Measurements from ENCODE around the gene TOX2.

The TOX2 gene

GRCh38 chr20:43975096-43975768 lies 60.6 kb downstream of the TOX2 start:
- TF ChIP-seq, protein P1, sequence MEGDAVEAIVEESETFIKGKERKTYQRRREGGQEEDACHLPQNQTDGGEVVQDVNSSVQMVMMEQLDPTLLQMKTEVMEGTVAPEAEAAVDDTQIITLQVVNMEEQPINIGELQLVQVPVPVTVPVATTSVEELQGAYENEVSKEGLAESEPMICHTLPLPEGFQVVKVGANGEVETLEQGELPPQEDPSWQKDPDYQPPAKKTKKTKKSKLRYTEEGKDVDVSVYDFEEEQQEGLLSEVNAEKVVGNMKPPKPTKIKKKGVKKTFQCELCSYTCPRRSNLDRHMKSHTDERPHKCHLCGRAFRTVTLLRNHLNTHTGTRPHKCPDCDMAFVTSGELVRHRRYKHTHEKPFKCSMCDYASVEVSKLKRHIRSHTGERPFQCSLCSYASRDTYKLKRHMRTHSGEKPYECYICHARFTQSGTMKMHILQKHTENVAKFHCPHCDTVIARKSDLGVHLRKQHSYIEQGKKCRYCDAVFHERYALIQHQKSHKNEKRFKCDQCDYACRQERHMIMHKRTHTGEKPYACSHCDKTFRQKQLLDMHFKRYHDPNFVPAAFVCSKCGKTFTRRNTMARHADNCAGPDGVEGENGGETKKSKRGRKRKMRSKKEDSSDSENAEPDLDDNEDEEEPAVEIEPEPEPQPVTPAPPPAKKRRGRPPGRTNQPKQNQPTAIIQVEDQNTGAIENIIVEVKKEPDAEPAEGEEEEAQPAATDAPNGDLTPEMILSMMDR (IDR thresholded peaks at IDR 0.05), result no peak

DNA sequence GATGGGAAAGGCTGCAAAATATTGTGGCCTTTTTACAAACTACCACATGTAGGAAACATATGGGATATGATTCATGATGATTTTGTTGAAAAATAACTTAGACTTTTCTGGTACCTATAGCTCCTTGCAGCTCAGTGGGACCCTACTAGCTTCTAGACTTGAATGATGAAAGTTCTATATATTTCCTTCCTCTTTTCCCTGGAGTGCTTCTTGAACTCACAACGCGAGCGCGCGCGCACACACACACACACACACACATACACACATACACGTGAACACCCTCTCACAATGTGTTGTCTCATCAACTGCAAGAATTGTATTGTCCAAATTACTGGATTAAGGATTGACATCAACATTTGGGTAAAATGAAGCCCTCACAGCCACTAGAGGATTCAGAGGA lies 61.9 kb downstream of the TOX2 start:
- TF ChIP-seq, protein P1 (IDR thresholded peaks at IDR 0.05), result no peak

- TF ChIP-seq, protein P1 (IDR thresholded peaks at IDR 0.05), result no peak
These were observed 62.6 kb downstream of the TOX2 start for GRCh38 chr20:43977252-43977651.

DNA sequence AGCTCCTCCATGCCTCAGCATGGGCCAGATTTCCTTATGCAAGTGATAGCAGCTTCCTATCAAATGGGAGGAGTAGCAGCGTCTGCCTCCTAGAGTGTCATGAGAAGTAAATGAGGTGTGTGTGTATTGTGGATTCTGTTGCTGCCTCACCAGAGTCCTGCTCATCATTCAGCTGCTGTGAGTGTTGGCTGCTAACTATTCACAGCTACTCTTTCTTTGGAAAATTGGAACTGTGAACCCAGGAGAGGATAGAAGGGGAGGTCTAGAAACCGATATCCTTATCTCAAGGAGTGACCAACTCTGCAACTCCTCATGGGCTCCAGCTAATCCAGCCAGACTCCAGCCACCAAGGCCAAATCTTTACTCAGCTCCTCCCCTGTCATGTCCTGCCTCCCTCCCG lies 63.3 kb downstream of the TOX2 start:
- TF ChIP-seq, protein P1 (IDR thresholded peaks at IDR 0.05), result no peak

GRCh38 chr20:43979576-43980105 lies 65.0 kb downstream of the TOX2 start:
- TF ChIP-seq, protein P1 (IDR thresholded peaks at IDR 0.05), result no peak

GRCh38 chr20:43981540-43981939 lies 66.9 kb downstream of the TOX2 start:
- TF ChIP-seq, protein P1 (IDR thresholded peaks at IDR 0.05), result no peak

GRCh38 chr20:43982016-43982415 lies 67.4 kb downstream of the TOX2 start:
- TF ChIP-seq, protein P1 (IDR thresholded peaks at IDR 0.05), result no peak

Measured in LNCAP (cell line).